ENCODE data around the gene SLAMF6. TPM values are rescaled to one million over a fixed set of nuclear protein-coding genes. Genes with fewer than 3 reads are reported as not detected.
"Not testable (repeated sequence)": the region's sequence is repeated elsewhere in the genome, so short reads cannot be mapped to it uniquely, and the experiment has no call there.

SLAMF6 gene
- not detected in 2 replicates for total RNA-seq

DNA sequence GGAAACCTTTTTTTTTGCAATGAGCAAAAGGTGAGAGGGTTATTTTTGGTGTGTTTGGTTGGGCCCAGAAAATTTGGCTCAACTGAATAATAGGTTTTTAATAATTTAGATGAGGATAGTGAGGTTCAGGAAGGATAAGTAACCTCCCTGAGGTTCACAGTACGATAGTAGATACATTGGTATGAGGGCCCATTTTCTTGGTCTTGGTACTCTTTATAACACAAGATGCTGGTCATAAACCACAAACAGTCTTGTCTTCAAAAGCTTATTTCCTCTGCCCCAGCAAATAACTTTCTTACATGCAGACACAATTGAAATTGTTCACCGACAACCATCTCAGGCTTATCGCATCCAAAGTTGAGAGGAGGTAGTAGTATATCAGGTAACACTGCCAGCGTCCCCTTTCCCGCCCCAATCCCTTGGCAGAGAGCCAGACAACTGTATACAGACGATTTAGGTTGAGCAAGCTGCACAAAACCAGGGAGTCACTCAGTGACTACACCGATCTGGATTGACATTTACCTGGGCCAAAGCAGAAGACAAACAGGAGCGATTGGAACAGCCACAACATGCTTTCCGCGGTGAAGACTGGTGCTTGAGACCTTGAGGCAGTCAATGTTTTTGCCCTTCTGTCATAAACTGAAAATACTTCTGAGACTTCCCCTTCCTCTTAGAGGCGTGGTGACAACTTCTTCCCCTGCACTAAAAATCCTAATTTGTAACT lies at the start of gene SLAMF6:
Gene SLAMF6, minus strand, starts transcription at position 634 of the 724 bp plus-strand sequence. Its CDS starts 63 bp downstream, at position 571.
- no peak for DNase-seq (ENCODE audit: low read depth, low spot score)

DNA sequence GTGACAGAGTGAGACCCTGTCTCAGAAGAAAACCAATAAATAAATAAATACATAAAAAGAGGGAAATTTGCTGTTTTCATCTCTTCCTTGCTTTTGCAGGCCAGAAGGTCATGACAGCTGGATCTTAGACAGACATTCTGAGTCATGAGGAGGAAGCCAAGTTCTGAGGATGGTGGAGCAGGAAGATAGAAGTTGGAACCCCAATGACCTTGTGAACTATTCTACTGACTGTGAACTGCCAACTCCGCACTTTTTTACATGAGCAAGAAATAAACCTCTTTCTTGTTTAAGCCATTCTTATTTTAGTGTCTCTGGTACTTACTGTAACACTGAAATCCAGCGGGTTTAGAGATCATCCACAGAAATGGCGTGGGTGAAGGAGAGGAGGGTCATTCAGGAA lies 47.8 kb upstream of the SLAMF6 start:
- no peak for DNase-seq (ENCODE audit: low read depth, low spot score)

- DNase-seq (ENCODE audit: low read depth, low spot score), result no peak
Measured at GRCh38 chr1:160569806-160570205, 46.8 kb upstream of the SLAMF6 start.

DNA sequence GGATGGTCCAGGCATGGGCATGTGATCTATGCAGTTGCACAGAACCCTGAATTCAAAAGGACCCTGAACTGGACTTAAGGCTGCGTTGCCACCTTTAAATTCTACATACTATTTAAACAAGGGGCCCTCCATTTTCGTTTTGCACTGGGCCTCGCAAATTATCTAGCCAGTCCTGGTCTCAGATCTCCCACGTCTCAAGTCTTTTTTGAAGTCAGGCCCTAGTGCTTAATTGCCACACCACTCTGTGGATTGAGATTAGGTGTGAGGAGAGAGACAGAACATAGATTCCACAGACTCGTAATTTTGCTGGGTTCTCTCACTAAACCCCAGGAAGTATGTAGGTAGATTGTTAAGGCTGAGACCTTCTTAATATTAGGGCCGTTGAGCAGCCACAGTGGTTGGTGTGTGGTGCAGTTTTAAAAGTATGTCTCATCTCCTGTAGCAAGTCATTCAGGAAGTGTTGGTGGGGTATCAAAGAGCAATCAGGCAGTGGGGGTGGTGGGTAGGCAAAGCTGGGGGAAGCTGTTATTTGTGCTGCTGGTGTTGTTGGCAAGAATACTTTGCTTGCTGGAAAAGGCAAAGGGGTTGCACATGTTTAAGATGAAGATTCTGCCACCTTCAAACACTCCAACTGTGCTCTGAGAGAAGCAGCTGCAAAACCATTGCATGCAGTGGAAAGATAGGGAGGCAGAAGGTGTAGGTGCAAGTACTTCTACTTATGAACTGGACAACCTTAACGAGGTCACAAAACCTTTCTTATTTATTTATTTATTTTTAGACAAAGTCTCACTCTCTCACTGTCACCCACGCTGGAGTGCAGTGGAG lies 45.0 kb upstream of the SLAMF6 start:
- no peak for DNase-seq (ENCODE audit: low read depth, low spot score)

GRCh38 chr1:160567341-160567740 lies 44.3 kb upstream of the SLAMF6 start:
- no peak for DNase-seq (ENCODE audit: low read depth, low spot score)

GRCh38 chr1:160565564-160565963 lies 42.5 kb upstream of the SLAMF6 start:
- no peak for DNase-seq (ENCODE audit: low read depth, low spot score)

- not testable (repeated sequence) for DNase-seq (ENCODE audit: low read depth, low spot score)
Measured at GRCh38 chr1:160563230-160563629, 40.2 kb upstream of the SLAMF6 start.

DNA sequence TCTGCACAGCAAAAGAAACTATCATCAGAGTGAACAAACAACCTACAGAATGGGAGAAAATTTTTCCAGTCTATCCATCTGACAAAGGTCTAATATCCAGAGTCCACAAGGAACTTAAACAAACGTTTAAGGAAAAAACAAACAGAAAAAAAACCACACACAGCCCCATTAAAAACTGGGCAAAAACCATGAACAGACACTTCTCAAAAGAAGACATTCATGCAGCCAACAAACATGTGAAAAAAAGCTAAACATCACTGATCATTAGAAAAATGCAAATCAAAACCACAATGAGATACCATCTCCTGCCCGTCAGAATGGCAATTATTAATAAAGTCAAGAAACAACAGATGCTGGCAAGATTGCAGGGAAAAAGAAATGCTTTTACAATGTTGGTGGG lies 39.7 kb upstream of the SLAMF6 start:
- not testable (repeated sequence) for DNase-seq (ENCODE audit: low read depth, low spot score)

DNA sequence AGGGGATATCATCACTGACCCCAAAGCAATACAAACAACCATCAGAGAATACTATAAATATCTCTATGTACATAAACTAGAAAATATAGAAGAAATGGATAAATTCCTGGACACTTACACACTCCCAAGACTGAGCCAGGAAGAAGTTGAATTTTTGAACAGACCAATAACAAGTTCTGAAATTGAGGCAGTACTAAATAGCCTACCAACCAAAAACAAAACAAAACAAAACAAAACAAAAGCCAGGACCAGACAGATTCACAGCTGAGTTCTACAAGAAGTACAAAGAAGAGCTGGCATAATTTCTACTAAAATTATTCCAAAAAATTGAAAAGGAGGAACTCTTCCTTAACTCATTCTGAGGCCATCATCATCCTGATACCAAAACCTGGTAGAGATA lies 37.8 kb upstream of the SLAMF6 start:
- no peak for DNase-seq (ENCODE audit: low read depth, low spot score)

DNA sequence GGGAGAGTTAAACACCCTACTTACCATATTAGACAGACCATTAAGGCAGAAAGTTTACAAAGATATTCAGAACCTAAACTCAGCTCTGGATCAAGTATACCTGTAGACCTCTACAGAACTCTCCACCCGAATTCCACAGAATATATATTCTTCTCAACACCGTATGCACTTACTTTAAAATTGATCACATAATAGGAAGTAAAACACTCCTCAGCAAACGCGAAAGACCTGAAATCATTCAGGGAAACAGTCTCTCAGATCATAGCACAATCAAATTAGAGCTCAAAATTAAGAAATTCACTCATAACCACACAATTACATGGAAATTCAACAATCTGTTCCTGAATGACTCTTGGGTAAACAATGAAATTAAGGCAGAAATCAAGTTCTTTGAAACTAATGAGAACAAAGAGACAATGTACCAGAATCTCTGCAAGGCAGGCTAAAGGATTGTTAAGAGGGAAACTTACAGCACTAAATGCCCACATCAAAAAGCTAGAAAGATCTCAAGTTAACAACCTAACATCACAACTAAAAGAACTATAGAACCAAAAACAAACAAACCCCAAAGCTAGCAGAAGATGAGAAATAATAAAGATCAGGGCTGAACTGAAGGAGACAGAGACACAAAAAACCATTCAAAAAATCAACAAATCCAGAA lies 37.1 kb upstream of the SLAMF6 start:
- DNase-seq (ENCODE audit: low read depth, low spot score), result no peak

DNA sequence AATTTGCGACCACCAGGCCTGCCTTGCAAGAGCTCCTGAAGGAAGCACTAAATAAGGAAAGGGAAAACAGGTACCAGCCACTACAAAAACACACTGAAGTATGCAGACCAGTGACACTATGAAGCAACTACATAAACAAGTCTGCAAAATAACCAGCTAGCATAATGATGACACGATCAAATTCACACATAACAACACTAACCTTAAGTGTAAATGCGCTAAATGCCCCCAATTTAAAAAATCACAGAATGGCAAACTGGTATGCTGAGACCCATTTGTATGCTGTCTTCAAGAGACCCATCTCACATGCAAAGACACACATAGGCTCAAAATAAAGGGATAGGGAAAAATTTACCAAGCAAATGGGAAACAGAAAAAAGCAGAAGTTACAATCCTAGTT lies 36.4 kb upstream of the SLAMF6 start:
- not testable (repeated sequence) for DNase-seq (ENCODE audit: low read depth, low spot score)

- DNase-seq (ENCODE audit: low read depth, low spot score), result no peak
Measured at GRCh38 chr1:160558660-160559380, 35.8 kb upstream of the SLAMF6 start.

- no peak for DNase-seq (ENCODE audit: low read depth, low spot score)
Measured at GRCh38 chr1:160553778-160554177, 30.7 kb upstream of the SLAMF6 start.

DNA sequence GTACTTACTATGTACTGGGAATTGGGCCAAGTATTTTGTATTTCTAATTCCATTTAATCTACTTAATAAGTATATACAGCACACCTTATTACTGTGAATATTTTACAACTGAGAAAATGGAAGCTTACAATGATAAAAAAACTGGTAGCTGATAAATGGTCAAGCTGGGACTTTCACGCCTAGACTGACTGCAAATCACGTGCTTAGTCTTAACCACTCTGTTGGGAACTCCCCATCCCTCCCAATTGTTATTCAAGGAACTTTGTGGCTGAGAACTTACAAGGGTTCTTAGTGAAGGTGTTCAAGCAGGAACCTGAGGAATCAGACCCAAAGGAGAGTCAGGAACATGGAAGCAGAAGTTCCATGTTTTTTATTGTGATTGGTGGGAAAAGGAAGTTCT lies 29.4 kb upstream of the SLAMF6 start:
- no peak for DNase-seq (ENCODE audit: low read depth, low spot score)

GRCh38 chr1:160550572-160551034 lies 27.5 kb upstream of the SLAMF6 start:
- DNase-seq (ENCODE audit: low read depth, low spot score), result no peak

DNA sequence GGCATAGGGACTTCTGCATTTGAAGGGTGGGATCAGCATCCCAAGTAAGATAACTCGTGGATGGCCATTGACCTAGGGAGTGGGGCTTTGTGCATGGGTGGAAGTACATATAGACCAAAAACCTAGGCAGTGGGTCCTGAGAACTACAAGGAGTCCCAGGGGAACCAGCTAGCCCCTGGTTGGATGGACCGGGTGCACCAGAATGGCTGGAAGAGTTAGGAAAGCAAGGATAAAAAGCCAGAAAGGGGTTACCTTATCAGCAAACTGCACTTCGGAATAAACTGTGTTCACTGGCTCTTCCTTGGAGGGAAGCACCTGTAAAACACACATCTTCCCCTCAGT lies 26.6 kb upstream of the SLAMF6 start:
- no peak for DNase-seq (ENCODE audit: low read depth, low spot score)

GRCh38 chr1:160548960-160549664 lies 26.1 kb upstream of the SLAMF6 start:
- no peak for DNase-seq (ENCODE audit: low read depth, low spot score)

- DNase-seq (ENCODE audit: low read depth, low spot score), result no peak
Measured at GRCh38 chr1:160548183-160548582, 25.1 kb upstream of the SLAMF6 start.

DNA sequence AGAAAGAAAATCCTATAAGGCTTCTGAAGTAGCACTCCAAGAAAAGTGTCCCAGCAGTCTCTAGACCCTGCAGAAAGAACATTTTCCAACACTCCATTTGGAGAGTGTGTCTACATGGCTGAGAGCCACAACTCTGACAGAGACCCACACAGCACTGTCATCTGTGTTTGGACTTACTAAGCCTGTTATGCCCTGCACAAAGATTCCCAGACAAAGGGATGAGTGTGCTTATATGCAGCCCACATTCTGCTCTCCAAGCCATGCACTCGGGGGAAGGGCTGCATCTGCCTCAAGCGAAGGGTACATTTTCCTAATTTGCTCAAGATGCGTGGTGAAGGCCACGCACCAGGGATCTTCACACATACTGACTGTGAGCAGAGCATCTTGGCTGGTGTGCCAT lies 24.4 kb upstream of the SLAMF6 start:
- no peak for DNase-seq (ENCODE audit: low read depth, low spot score)

GRCh38 chr1:160546942-160547341 lies 23.9 kb upstream of the SLAMF6 start:
- no peak for DNase-seq (ENCODE audit: low read depth, low spot score)

DNA sequence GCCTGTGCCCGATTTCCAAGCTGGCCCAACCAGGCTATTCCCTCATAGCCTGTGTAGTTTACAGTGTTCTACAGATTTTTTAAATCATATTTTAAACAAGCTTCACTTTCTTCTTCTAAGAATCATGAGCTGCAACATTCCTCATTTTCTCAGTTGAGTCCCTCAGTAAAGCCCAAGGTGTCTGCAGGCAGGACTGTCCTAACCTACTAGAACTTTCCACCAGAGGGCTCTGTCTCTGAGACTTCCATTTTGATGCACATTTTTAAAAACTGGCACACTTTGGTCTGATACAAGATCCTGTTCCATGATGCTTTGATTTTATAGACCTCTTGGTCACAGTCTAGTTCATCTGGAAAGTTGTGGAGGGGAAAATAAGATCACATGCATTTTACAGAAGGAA lies 21.6 kb upstream of the SLAMF6 start:
- no peak for DNase-seq (ENCODE audit: low read depth, low spot score)

Data from pulmonary artery endothelial cell (primary cell).